ENCODE measurements around the gene SMARCE1.

SMARCE1 gene

GRCh38 chr17:40577611-40578065 lies 70.0 kb downstream of the SMARCE1 start:
- no peak for DNase-seq

DNA sequence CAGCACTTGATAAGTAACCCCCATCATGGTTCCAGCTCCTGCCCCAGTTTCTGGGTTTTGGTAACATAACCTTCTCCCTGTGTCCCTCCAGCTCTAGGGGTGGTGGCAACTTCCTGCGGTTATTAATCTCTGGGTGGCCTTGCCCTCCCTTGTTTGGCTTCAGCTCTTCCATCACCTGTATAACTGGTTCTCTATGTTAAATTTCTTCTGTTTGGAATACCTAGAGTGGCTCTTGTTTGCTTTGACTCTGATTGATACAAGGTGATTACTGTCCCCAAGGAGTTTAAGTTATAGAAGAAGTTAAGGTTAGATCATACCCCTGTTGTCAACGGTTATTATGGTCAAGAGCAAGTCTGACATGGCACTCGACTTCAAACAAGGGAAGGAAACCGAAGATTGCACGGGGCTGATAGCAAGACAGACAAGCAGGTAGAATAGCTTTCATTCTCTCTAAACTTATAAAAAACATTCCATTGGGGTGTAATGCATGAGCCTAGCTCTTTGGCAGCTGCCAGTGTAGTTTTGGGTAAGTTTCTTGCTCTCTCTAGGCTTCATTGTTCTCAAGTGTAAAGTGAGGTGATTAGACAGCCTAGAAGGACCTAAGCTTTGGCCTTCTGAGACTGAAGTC lies 71.4 kb downstream of the SMARCE1 start:
- DNase-seq = no peak
